Mucosa of gallbladder (tissue), 1 donor: ENCODE data around the gene TLX2. TPM values are rescaled to one million over a fixed set of nuclear protein-coding genes. Genes with fewer than 3 reads are reported as not detected.
A peak's percentile ranks its signal among the peaks of the same experiment; 100 is the strongest.
"Not testable (repeated sequence)": the region's sequence is repeated elsewhere in the genome, so short reads cannot be mapped to it uniquely, and the experiment has no call there.

Source experiments
- DNase-seq: peaks from one replicate; pipeline ENCODE4 v3.0.0-alpha.2; 2020; ENCODE audit warnings: low spot score
- total RNA-seq: library from RNA; stranded (reverse); gene quantifications from one replicate; pipeline ENCODE4 v1.2.1, GENCODE V29; 2021
- donor health status: DM: no; HTN: no; CAD: no.

The TLX2 gene
- 0.12 TPM for total RNA-seq

- no peak for DNase-seq
Measured at GRCh38 chr2:74514368-74515270, at the start of gene TLX2. Gene TLX2, plus strand, starts transcription at chr2:74514450. Its CDS starts 357 bp downstream, at chr2:74514807.

- DNase-seq: not testable (repeated sequence)
Measured at GRCh38 chr2:74470742-74471141, 43.5 kb upstream of the TLX2 start.

GRCh38 chr2:74471332-74472065 is 42.8 kb upstream of the TLX2 start:
- DNase-seq: no peak

GRCh38 chr2:74472086-74472944 is 41.9 kb upstream of the TLX2 start, which contains the start of gene MRPL53:
Gene MRPL53, minus strand, starts transcription at chr2:74472680. Its CDS starts 20 bp downstream, at chr2:74472660.
- DNase-seq: peak; percentile 95

- no peak for DNase-seq
Measured at GRCh38 chr2:74472945-74473258, 41.3 kb upstream of the TLX2 start.

GRCh38 chr2:74474481-74474880 is 39.8 kb upstream of the TLX2 start:
- no peak for DNase-seq

- no peak for DNase-seq
Measured at GRCh38 chr2:74474899-74475298, 39.4 kb upstream of the TLX2 start.

GRCh38 chr2:74481431-74481830 is 32.8 kb upstream of the TLX2 start:
- no peak for DNase-seq

- no peak for DNase-seq
Measured at GRCh38 chr2:74481961-74482800, 32.1 kb upstream of the TLX2 start.

- peak; percentile 97 for DNase-seq
Measured at GRCh38 chr2:74482801-74483674, 31.2 kb upstream of the TLX2 start, which contains the start of the genes CCDC142 and TTC31. Gene CCDC142, minus strand, starts transcription at chr2:74482998. Its CDS starts 161 bp downstream, at chr2:74482837. Gene TTC31, plus strand, starts transcription at chr2:74483081. Its CDS starts 15 bp downstream, at chr2:74483096.

GRCh38 chr2:74483675-74484164 is 30.5 kb upstream of the TLX2 start:
- not testable (repeated sequence) for DNase-seq

GRCh38 chr2:74486141-74486540 is 28.1 kb upstream of the TLX2 start:
- DNase-seq: no peak

- DNase-seq: peak; percentile 71
Measured at GRCh38 chr2:74488643-74489481, 25.4 kb upstream of the TLX2 start.

- no peak for DNase-seq
Measured at GRCh38 chr2:74489906-74490305, 24.3 kb upstream of the TLX2 start.

- DNase-seq: no peak
Measured at GRCh38 chr2:74491648-74492544, 22.4 kb upstream of the TLX2 start.

- no peak for DNase-seq
Measured at GRCh38 chr2:74493546-74493945, 20.7 kb upstream of the TLX2 start.

- no peak for DNase-seq
Measured at GRCh38 chr2:74495440-74495839, 18.8 kb upstream of the TLX2 start.
